Natural killer cell treated with Interleukin-12 subunit alpha and Interleukin-12 subunit beta and Interleukin-15 and Interleukin-18, amount 100 ng/mL, for 72 hours (primary cell): ENCODE results near the gene MOXD1. TPM values are rescaled to one million over a fixed set of nuclear protein-coding genes. Genes with fewer than 3 reads are reported as not detected.

ENCODE experiments used
- ATAC-seq, 2 donors: fragments of 150-1000 bp; cut with Tn5 transposase in 1 of 2; sonication (Bioruptor Pico), chemical (Tn5 transposase) in 1 of 2; 2 replicates each; pipeline ENCODE4 v1.10.0; 2021
- DNase-seq: peaks from one replicate; pipeline ENCODE4 v3.0.0; 2022; ENCODE audit warnings: low spot score
- H3K27ac Mint-ChIP-seq, 2 donors: 1 replicate in 1 of 2; 2 replicates in 1 of 2; pipeline ENCODE4 v1.8.0; 2022; ENCODE audit warnings: mixed read lengths in 2 of 2, mild to moderate bottlenecking in 1 of 2, moderate library complexity in 1 of 2
- H3K27me3 Mint-ChIP-seq, 2 donors: 1 replicate in 1 of 2; 2 replicates in 1 of 2; pipeline ENCODE4 v1.8.0; 2022; ENCODE audit warnings: mixed read lengths in 2 of 2
- H3K36me3 Mint-ChIP-seq: one replicate; pipeline ENCODE4 v1.8.0; 2022; ENCODE audit warnings: mixed read lengths
- H3K4me1 Mint-ChIP-seq, 2 donors: 1 replicate in 1 of 2; 2 replicates in 1 of 2; pipeline ENCODE4 v1.8.0; 2022; ENCODE audit warnings: low read depth in 2 of 2, mixed read lengths in 2 of 2, mild to moderate bottlenecking in 1 of 2
- H3K4me3 Mint-ChIP-seq: one replicate; pipeline ENCODE4 v1.8.0; 2022; ENCODE audit warnings: mixed read lengths
- H3K9me3 Mint-ChIP-seq: 2 replicates; pipeline ENCODE4 v1.8.0; 2022; ENCODE audit warnings: mixed read lengths
- total RNA-seq, 2 donors: library from RNA; stranded (reverse); gene quantifications; one replicate each; pipeline ENCODE4 v1.2.3, GENCODE V29; 2022

The MOXD1 gene
- total RNA-seq, 2 donors from 2014 or later = 0.70 TPM; not detected in 1

GRCh38 chr6:132246632-132247270, 154.5 kb downstream of the MOXD1 start:
- ATAC-seq (no peak), DNase-seq (no peak)
- no peaks in the 10 kb centered on the region for H3K9me3 Mint-ChIP-seq
- no peak overlapping the region for H3K27ac Mint-ChIP-seq
- H3K36me3 Mint-ChIP-seq = no peaks in the 10 kb centered on the region
- H3K27me3 Mint-ChIP-seq = peaks cover 5 to 10% of the 10 kb centered on the region in 2 donors
- no peak overlapping the region for H3K4me3 Mint-ChIP-seq
- no peaks in the 10 kb centered on the region for H3K4me1 Mint-ChIP-seq

- DNase-seq (no peak), ATAC-seq (no peak)
- peaks cover 5 to 10% of the 10 kb centered on the region in 2 donors for H3K27me3 Mint-ChIP-seq
- no peaks in the 10 kb centered on the region for H3K9me3 Mint-ChIP-seq
- H3K27ac Mint-ChIP-seq = no peak overlapping the region
- no peak overlapping the region for H3K4me3 Mint-ChIP-seq
- H3K36me3 Mint-ChIP-seq = no peaks in the 10 kb centered on the region
- no peaks in the 10 kb centered on the region for H3K4me1 Mint-ChIP-seq
Observed at GRCh38 chr6:132246120-132246617, 155.1 kb downstream of the MOXD1 start.

Other genes starting within 250 kb of the MOXD1 start
- 10 to 100 TPM; 23.8 to 36.2 TPM for gene STX7, start 111.6 kb upstream of the MOXD1 start, total RNA-seq
- gene TAAR9, start 136.8 kb upstream of the MOXD1 start, total RNA-seq = not detected
- not detected for gene TAAR8, start 151.2 kb upstream of the MOXD1 start, total RNA-seq
- not detected for gene TAAR6, start 168.8 kb upstream of the MOXD1 start, total RNA-seq
- not detected for gene TAAR5, start 188.3 kb upstream of the MOXD1 start, total RNA-seq
- gene TAAR2, start 222.8 kb upstream of the MOXD1 start, total RNA-seq = not detected